GM12872 (cell line): ENCODE data around the gene NFYB.
A peak's percentile ranks its signal among the peaks of the same experiment; 100 is the strongest.

ENCODE experiments used
- CTCF ChIP-seq: IDR thresholded peaks from 3 replicates; pipeline ENCODE4 v1.5.1; 2011; ENCODE audit warnings: low read depth, mild to moderate bottlenecking, low read length, moderate library complexity; ENCODE audit not compliant: insufficient read depth

Gene NFYB

GRCh38 chr12:104108755-104109445 lies 29.1 kb downstream of the NFYB start:
- peak; percentile 87 for TF ChIP-seq CTCF

GRCh38 chr12:104106965-104107364 lies 31.0 kb downstream of the NFYB start:
- no peak for TF ChIP-seq CTCF

- TF ChIP-seq CTCF = no peak
Measured at GRCh38 chr12:104105461-104105860, 32.5 kb downstream of the NFYB start.

GRCh38 chr12:104097954-104098353 lies 40.1 kb downstream of the NFYB start:
- TF ChIP-seq CTCF = no peak

- TF ChIP-seq CTCF = no peak
Measured at GRCh38 chr12:104095289-104095688, 42.7 kb downstream of the NFYB start.

GRCh38 chr12:104094284-104094683 lies 43.7 kb downstream of the NFYB start:
- no peak for TF ChIP-seq CTCF

- no peak for TF ChIP-seq CTCF
Measured at GRCh38 chr12:104091136-104091535, 46.9 kb downstream of the NFYB start.
